Mucosa of stomach (tissue), 1 donor: ENCODE measurements around the gene TNXB.
"Not testable (repeated sequence)": the region's sequence is repeated elsewhere in the genome, so short reads cannot be mapped to it uniquely, and the experiment has no call there.

ENCODE experiments used
- H3K27me3 ChIP-seq: one replicate; pipeline ENCODE4 v1.7.0; 2013; ENCODE audit warnings: mild to moderate bottlenecking, low read length; ENCODE audit not compliant: control insufficient read depth, insufficient read depth
- H3K36me3 ChIP-seq: one replicate; pipeline ENCODE4 v1.7.0; 2013; ENCODE audit warnings: low read length; ENCODE audit not compliant: control insufficient read depth, insufficient read depth
- H3K4me1 ChIP-seq: one replicate; pipeline ENCODE4 v1.7.0; 2013; ENCODE audit warnings: mild to moderate bottlenecking, low read length; ENCODE audit not compliant: control insufficient read depth, insufficient read depth
- H3K4me3 ChIP-seq: one replicate; pipeline ENCODE4 v1.7.0; 2013; ENCODE audit warnings: low read length
- H3K9ac ChIP-seq: one replicate; pipeline ENCODE4 v1.7.0; 2013; ENCODE audit warnings: mild to moderate bottlenecking, low read length, moderate library complexity
- H3K9me3 ChIP-seq: one replicate; pipeline ENCODE4 v1.7.0; 2013; ENCODE audit warnings: mild to moderate bottlenecking, low read length, moderate library complexity; ENCODE audit not compliant: control insufficient read depth
- donor health status: Pancreatic carcinoma.

The TNXB gene

DNA sequence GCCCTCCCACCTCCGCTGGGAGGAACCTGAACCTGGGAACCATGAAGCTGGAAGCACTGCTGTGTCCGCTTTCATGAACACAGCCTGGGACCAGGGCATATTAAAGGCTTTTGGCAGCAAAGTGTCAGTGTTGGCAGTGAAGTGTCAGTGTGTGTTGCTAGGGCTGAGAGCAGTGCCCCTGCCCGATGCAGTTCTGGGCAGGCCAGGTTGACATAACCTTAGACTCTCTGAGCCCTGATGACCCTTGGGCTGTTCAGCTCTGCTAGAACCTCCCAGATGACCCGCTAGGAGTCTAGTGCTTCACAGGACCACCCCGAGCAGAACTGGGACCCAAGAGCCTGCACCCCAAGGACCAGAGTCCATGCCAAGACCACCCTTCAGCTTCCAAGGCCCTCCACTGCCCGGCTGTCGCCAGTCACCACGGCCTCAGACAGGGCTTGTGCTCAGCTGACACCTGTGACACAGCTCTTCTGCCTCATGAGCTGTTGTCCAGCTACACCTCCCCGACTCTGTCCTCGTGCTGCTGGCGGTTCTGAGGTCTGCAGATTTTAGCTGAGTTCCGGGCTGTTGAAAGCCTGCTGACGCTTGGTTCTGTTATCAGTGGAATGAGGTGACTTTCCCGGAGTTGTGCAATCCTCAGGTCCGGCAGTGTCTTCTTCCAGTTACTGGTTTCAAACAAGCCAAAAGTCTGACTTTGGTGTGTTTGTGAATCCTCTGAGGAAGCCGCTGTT lies 73.7 kb downstream of the TNXB start:
- H3K27me3 ChIP-seq, H3K9me3 ChIP-seq, H3K4me3 ChIP-seq, H3K9ac ChIP-seq, H3K36me3 ChIP-seq, H3K4me1 ChIP-seq: not testable (repeated sequence)

DNA sequence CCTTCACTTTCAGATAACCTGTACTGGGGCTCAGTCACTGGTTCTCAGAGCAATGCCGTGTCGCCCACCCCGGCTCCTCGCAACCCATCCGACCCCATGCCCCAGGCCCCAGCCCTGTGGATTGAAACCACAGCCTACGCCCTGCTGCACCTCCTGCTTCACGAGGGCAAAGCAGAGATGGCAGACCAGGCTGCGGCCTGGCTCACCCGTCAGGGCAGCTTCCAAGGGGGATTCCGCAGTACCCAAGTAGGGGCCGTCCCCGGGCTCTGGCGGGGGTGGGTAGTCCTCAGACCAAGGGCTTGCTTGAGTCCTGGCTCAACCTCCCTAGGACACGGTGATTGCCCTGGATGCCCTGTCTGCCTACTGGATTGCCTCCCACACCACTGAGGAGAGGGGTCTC lies 79.6 kb downstream of the TNXB start:
- not testable (repeated sequence) for H3K9me3 ChIP-seq, H3K4me1 ChIP-seq, H3K27me3 ChIP-seq, H3K36me3 ChIP-seq, H3K9ac ChIP-seq, H3K4me3 ChIP-seq

DNA sequence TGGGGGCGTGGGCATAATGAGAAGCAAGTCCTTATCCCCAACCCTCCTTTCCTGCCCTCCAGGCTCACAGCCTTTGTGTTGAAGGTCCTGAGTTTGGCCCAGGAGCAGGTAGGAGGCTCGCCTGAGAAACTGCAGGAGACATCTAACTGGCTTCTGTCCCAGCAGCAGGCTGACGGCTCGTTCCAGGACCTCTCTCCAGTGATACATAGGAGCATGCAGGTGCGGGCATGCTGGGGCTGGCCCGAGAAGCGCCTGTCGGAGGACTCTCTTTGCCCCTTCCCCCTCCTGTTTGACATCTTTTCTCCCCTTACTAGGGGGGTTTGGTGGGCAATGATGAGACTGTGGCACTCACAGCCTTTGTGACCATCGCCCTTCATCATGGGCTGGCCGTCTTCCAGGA lies 80.5 kb downstream of the TNXB start:
- H3K4me3 ChIP-seq, H3K9ac ChIP-seq, H3K4me1 ChIP-seq: not testable (repeated sequence)

DNA sequence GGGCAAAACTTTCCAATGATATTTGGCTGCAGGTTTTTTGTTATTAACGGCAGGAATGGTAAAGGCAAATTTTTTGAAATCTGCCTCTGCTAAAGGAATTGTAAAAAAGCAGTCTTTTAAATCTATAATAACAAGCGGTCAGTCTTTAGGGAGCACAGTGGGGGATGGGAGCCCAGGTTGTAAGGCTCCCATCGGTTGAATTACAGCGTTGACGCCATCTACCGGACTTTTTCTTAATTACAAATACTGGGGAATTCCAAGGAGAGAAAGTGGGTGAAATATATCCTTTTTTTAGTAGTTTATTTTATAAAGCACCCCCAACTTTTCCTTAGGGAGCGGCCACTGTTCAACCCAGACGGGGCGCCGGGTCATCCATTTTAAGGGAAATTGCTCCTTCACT lies 87.0 kb downstream of the TNXB start:
- H3K9me3 ChIP-seq, H3K27me3 ChIP-seq, H3K4me1 ChIP-seq, H3K9ac ChIP-seq, H3K4me3 ChIP-seq, H3K36me3 ChIP-seq: not testable (repeated sequence)

More for the DNA sequence above, 80.5 kb downstream of the TNXB start:
- H3K9me3 ChIP-seq, H3K36me3 ChIP-seq, H3K27me3 ChIP-seq: not testable (repeated sequence)

DNA sequence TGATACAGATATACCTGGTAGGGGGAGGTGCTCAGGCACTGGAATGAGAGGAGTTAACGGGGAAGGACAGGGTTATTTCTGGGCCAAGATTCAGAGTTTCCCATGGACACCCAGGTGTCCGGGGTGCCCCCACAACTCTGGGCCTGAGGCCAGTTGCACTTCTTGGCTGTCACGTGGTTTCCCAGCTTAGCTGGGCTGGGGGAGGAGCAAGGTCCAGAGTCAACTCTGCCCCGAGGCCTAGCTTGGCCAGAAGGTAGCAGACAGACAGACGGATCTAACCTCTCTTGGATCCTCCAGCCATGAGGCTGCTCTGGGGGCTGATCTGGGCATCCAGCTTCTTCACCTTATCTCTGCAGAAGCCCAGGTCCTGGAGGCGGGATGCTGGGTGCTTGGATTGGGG lies 94.6 kb downstream of the TNXB start, which contains the start of gene C4B:
TSS of gene C4B (plus strand) at position 249 of the 400 bp plus-strand sequence. CDS start at position 300, 51 bp downstream.
- H3K9me3 ChIP-seq, H3K27me3 ChIP-seq, H3K9ac ChIP-seq, H3K4me3 ChIP-seq, H3K36me3 ChIP-seq, H3K4me1 ChIP-seq: not testable (repeated sequence)

DNA sequence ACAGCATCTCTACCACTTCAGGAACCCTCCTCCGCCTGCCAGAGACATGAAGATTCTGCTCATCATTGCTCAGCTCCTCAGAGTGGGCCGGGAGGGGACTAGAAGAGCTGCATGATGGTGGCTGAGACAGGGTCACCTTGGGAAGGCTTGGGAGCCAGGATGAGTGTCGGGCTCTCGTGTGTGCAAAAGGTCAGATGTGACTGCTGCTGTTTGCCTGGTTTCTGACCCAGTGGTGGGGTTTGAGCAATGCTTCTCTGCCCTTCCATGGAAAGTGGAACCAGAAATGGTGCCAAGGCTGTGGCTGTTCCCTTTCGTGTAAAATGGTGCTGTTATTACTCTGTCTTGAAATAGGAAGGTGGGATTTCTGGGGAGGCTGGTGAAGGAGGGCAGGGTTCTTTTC lies 95.4 kb downstream of the TNXB start:
- H3K9me3 ChIP-seq, H3K4me3 ChIP-seq, H3K4me1 ChIP-seq, H3K36me3 ChIP-seq, H3K27me3 ChIP-seq, H3K9ac ChIP-seq: not testable (repeated sequence)

DNA sequence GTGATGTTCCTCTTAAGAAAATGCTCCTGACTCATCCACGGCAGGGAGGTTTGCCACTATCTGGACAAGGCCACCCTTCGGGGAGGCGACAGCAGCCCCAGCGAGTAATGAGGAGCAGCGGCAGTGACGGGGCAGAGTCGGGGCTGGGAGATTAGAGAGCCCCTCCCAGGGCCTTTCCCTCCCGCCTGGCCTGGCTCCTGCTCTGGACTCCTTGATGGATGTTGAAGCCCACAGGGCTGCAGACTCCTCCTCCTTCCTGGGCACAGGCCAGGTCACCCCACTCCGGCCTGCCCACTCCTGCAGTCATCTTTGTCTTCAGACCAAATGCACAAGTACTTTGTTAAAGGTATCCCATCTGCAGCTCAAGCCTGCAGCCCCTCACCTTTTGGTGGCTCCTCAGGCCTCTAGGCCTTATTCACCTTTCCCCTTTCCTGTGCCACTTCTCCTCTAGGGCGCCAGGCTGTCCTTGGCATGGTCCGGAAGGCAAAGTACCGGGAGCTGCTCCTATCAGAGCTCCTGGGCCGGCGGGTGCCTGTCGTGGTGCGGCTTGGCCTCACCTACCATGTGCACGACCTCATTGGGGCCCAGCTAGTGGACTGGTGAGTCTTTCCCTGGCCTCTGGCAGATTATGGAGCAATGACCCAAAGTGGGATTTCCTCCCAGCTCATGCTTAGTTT lies 96.1 kb downstream of the TNXB start:
- H3K9ac ChIP-seq, H3K36me3 ChIP-seq, H3K4me1 ChIP-seq, H3K9me3 ChIP-seq, H3K4me3 ChIP-seq, H3K27me3 ChIP-seq: not testable (repeated sequence)

DNA sequence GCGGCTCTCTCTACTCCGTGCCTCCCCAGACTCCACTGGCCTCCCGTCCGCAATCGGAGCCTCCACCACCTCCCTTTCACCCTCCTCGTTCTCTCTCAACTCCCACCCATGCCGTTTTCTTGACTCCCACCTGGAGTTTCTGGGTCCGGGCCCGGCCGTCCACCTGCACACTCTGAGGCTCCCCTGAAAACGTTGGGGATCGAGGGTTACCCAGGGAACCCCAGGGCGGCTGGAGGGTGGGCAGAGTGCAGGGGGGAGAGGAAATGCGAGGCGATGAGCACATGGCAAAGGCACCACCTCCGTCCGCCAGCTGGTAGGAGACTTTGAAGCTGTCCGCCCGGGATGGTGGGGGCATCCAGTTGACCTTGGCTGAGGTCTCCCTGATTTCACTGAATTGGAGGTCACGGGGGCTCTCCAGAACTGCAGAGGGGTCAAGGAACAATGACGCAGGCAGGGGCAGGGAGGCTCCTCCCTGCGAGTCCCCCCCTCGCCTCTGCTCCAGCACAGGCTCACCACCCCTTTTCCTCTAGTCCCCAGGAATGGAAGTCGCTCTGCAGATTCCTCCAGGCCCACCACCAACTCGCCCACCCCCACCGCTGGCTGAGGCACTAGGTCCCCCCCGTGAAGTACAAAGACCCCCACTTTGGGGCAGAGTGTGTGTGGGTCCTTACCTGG lies 98.1 kb downstream of the TNXB start:
- not testable (repeated sequence) for H3K9me3 ChIP-seq, H3K9ac ChIP-seq, H3K27me3 ChIP-seq, H3K4me1 ChIP-seq, H3K36me3 ChIP-seq, H3K4me3 ChIP-seq

DNA sequence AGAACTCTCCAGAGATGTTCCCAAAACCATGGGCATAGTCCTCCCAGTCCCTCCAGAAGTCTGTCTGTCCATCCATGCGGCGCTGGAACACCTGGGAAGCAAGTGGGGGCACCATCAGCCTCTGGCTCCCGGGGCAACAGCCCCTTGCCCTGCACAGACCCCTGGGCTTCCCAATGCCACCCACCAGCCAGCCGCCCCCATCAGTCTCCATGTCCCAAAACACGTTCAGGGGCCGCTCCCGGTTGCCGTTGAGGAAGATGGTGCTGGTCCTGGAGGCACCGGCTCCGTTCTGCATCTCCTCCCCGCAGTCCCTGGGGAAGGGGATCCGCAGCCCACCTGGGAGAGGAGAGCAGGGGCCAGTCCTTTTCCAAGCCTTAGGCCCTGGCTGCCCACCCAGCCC lies 99.6 kb downstream of the TNXB start:
- not testable (repeated sequence) for H3K27me3 ChIP-seq, H3K9ac ChIP-seq, H3K9me3 ChIP-seq, H3K4me1 ChIP-seq, H3K4me3 ChIP-seq, H3K36me3 ChIP-seq

DNA sequence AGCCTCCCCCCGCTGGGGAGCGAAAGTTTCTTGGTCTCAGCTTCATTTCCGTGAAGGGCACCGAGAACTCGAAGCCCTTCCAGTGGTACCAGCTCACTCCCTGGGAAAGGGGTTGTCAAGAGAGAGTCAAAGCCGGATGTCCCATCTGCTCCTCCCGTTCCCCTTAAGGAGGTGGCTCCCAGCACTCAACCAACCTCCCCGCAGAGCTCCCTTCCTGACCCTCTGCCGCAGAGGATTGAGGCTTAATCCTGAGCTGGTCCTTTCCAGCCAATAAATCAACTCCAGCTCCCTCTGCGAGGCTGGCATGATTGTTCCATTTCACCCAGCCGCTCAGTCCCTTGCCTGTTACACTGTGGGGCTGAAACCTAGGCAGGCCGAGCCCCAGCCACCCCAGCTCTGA lies 100.5 kb downstream of the TNXB start:
- H3K9ac ChIP-seq, H3K36me3 ChIP-seq, H3K27me3 ChIP-seq, H3K4me1 ChIP-seq, H3K4me3 ChIP-seq, H3K9me3 ChIP-seq: not testable (repeated sequence)

DNA sequence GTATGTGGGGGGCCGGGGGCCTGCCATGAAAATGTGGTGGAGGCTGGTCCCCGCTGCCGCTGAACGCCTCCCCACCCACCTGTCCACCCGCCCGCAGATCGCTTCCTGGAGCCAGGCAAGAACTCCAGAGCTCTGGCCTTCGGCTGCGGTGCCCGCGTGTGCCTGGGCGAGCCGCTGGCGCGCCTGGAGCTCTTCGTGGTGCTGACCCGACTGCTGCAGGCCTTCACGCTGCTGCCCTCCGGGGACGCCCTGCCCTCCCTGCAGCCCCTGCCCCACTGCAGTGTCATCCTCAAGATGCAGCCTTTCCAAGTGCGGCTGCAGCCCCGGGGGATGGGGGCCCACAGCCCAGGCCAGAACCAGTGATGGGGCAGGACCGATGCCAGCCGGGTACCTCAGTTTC lies 101.1 kb downstream of the TNXB start:
- not testable (repeated sequence) for H3K9ac ChIP-seq, H3K27me3 ChIP-seq, H3K9me3 ChIP-seq, H3K4me3 ChIP-seq, H3K36me3 ChIP-seq, H3K4me1 ChIP-seq

DNA sequence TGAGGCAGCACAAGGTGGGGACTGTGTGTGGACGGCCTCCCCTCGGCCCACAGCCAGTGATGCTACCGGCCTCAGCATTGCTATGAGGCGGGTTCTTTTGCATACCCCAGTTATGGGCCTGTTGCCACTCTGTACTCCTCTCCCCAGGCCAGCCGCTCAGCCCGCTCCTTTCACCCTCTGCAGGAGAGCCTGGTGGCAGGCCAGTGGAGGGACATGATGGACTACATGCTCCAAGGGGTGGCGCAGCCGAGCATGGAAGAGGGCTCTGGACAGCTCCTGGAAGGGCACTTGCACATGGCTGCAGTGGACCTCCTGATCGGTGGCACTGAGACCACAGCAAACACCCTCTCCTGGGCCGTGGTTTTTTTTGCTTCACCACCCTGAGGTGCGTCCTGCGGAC lies 102.1 kb downstream of the TNXB start:
- H3K36me3 ChIP-seq, H3K27me3 ChIP-seq, H3K9ac ChIP-seq, H3K9me3 ChIP-seq, H3K4me1 ChIP-seq, H3K4me3 ChIP-seq: not testable (repeated sequence)
